ENCODE data around the gene LGMN.

The LGMN gene

DNA sequence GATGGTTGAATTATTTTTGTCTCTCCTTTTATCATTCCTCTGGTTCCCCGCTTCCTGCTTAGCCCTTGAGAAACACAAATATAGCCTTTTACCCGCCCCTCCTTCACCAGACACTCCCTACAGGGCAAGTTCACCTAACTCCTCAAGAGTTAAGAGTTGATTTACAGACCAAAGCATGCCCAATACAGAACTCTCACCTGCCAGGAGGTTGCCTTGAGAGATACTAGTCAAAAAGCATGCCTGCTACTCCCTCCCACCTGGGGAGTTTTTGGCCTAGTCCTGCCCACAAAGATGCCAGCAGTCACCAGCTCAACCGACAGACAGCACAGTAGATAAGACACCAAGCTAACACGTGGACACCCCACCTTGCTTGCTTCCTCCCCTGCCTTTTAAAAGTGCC lies 11.2 kb downstream of the LGMN start:
- TF ChIP-seq GATA2 (IDR thresholded peaks at IDR 0.05; ENCODE audit: low read depth, low read length), result no peak
- no peak for TF ChIP-seq GATA3 (IDR thresholded peaks at IDR 0.05; ENCODE audit: low read depth, low read length)

DNA sequence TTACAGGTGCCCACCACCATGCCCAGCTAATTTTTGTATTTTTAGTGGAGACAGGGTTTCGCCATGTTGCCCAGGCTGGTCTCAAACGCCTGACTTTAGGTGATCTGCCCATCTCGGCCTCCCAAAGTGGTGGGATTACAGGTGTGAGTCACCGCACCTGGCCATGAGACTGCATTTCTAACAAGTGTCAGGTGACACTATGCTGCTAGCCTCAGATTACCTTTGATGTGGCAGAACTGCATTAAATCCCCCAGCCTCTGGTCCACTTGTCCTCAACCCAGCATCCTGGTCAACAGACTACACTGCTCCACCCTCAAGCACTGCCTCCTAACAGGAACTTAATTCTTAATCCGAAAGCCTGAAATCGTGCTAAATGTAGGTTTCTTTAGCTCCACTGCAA lies 13.1 kb downstream of the LGMN start:
- TF ChIP-seq GATA2 (IDR thresholded peaks at IDR 0.05; ENCODE audit: low read depth, low read length) (no peak), GATA3 (IDR thresholded peaks at IDR 0.05; ENCODE audit: low read depth, low read length) (no peak)

DNA sequence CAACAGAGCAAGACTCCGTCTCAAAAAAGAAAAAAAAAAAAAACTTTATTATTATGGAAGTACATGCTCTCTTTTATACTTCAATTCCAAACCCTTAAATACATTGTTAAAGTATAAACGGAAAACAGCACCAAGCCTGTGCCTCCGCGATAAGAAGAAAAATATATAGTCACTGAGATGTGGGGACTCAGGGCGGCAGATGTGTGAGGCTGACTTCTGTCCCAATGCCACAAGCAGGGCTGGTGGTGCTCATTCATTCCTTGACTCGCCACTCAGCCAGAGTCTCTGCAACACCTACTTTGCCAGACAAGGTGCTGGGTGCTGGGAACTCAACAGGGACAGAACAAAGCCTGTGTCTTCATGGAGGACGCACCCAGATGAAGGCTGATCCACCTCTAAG lies 13.8 kb downstream of the LGMN start:
- TF ChIP-seq GATA2 (IDR thresholded peaks at IDR 0.05; ENCODE audit: low read depth, low read length), result no peak
- no peak for TF ChIP-seq GATA3 (IDR thresholded peaks at IDR 0.05; ENCODE audit: low read depth, low read length)

- TF ChIP-seq GATA2 (IDR thresholded peaks at IDR 0.05; ENCODE audit: low read depth, low read length), result no peak
- TF ChIP-seq GATA3 (IDR thresholded peaks at IDR 0.05; ENCODE audit: low read depth, low read length), result no peak
Measured at GRCh38 chr14:92733007-92733406, 15.4 kb downstream of the LGMN start.

DNA sequence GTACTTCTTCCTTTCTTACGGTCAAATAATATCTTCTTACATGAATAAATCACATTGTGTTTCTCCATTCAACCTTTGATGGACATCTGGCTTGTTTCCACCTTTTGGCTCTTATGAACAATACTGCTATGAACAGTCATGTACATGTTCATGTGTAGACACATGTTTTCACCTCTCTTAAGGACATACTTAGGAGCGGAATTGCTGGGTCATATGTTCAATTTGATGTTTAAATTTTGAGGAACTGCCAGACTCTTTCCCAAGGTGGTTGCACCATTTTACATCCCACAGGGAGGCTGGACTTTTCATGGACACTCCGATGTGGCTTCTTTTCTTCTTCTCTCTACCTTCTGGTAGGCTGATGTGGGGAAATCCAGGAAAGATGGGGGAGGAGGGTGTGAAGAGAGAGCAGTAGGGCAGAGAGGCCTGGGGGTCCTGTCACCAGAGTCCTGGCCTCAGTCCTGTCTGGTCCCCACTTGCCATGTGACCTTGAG lies 16.8 kb downstream of the LGMN start:
- no peak for TF ChIP-seq GATA3 (IDR thresholded peaks at IDR 0.05; ENCODE audit: low read depth, low read length)
- TF ChIP-seq GATA2 (IDR thresholded peaks at IDR 0.05; ENCODE audit: low read depth, low read length), result no peak

- TF ChIP-seq GATA2 (IDR thresholded peaks at IDR 0.05; ENCODE audit: low read depth, low read length), result no peak
- no peak for TF ChIP-seq GATA3 (IDR thresholded peaks at IDR 0.05; ENCODE audit: low read depth, low read length)
Measured at GRCh38 chr14:92729634-92730358, 18.6 kb downstream of the LGMN start.

GRCh38 chr14:92728759-92729364 lies 19.6 kb downstream of the LGMN start:
- TF ChIP-seq GATA2 (IDR thresholded peaks at IDR 0.05; ENCODE audit: low read depth, low read length) (no peak), GATA3 (IDR thresholded peaks at IDR 0.05; ENCODE audit: low read depth, low read length) (no peak)

DNA sequence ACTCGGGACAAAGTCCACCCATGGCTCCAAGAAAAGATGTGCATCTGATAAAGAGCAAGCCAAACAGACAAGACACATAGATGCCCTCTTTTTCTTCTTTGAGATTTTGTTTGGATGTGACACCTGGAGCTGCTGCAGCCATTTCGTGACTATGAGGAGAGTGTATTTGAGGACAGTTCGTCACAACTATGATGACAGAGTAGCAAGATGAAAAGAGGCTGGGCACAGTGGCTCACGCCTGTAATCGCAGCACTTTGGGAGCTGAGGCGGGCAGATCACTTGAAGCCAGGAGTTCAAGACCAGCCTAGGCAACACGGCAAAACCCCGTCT lies 21.5 kb downstream of the LGMN start:
- no peak for TF ChIP-seq GATA2 (IDR thresholded peaks at IDR 0.05; ENCODE audit: low read depth, low read length)
- no peak for TF ChIP-seq GATA3 (IDR thresholded peaks at IDR 0.05; ENCODE audit: low read depth, low read length)

GRCh38 chr14:92726135-92726932 lies 22.1 kb downstream of the LGMN start:
- TF ChIP-seq GATA2 (IDR thresholded peaks at IDR 0.05; ENCODE audit: low read depth, low read length) (no peak), GATA3 (IDR thresholded peaks at IDR 0.05; ENCODE audit: low read depth, low read length) (no peak)

DNA sequence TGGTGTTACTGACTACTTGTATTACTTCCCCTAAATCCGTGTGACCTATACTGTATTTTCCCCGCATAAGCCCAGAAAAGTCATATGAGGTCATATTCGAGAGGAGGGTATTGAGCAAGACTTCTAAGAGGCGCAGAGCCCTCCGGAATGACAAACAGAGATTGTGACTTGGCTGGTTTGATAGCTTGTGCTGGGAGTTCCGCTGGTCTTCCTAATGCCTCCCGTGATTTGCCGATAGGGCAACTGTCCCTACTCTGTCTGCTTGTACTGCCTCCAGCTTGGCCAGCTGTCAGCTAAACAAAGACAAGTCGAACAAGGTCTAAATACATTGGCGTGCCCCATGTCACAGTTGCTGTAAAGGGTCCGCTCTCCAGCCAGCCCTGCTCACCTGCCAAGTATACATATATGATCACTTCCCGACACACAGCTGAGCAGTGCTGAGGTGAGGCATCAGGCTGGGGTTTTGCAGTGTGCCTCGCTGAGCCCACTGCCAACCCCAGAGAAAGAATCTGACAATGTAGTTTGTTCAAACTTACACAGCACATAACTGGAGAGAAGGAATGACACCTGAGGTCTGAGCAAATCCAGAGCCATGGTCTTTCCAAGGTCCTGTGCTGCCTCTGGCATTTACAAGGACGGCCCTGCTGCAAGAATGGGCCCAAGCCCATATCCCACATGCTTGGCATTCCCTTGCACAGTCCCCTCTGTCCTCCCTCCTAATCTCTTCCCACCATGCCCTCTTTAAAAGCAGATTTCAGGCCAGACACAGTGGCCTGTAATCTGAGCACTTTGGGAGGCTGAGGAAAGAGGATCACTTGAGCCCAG lies 23.7 kb downstream of the LGMN start:
- TF ChIP-seq GATA2 (IDR thresholded peaks at IDR 0.05; ENCODE audit: low read depth, low read length), result no peak
- no peak for TF ChIP-seq GATA3 (IDR thresholded peaks at IDR 0.05; ENCODE audit: low read depth, low read length)

- no peak for TF ChIP-seq GATA2 (IDR thresholded peaks at IDR 0.05; ENCODE audit: low read depth, low read length)
- TF ChIP-seq GATA3 (IDR thresholded peaks at IDR 0.05; ENCODE audit: low read depth, low read length), result no peak
Measured at GRCh38 chr14:92719890-92720323, 28.5 kb downstream of the LGMN start.

DNA sequence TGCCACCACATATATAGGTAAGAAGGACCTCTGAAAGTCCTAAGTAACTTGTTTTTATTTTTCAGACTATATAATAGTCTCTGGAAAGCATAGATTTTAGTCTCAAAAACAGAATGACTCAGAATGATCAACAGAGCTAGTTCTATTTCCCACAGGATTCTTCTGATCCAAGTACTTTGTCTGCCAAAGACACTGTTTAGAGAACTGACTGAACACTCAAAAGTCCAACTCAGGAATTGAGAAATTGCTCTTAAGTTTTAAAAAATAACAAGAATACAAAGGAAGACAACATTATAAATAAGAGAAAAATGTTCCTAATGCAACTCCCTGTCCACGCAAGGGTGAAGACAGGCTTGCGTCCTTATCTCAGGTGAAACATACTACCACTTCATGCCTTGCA lies 29.0 kb downstream of the LGMN start:
- TF ChIP-seq GATA2 (IDR thresholded peaks at IDR 0.05; ENCODE audit: low read depth, low read length) (no peak), GATA3 (IDR thresholded peaks at IDR 0.05; ENCODE audit: low read depth, low read length) (no peak)

DNA sequence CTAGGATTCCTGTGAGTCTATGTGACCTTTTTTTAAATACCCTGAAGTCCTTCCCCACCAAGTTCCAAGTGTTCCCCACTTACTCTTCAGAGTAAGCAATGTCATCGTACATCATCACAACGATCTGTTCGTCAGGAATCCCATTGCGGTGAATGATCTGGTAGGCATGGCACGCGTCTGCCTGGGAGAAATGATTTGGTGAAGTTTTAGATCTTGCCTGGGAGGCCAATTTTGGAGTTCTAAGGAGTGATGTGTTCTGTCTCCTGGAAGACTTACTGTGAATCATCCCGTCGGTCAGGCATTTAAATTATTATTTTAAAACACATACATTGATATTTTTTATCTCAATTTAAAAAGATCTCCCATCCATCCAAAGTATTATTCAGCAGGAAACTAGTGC lies 29.8 kb downstream of the LGMN start:
- TF ChIP-seq GATA2 (IDR thresholded peaks at IDR 0.05; ENCODE audit: low read depth, low read length) (no peak), GATA3 (IDR thresholded peaks at IDR 0.05; ENCODE audit: low read depth, low read length) (no peak)

GRCh38 chr14:92717571-92718042 lies 30.8 kb downstream of the LGMN start:
- TF ChIP-seq GATA3 (IDR thresholded peaks at IDR 0.05; ENCODE audit: low read depth, low read length) (no peak), GATA2 (IDR thresholded peaks at IDR 0.05; ENCODE audit: low read depth, low read length) (no peak)
